NB4 (cell line): ENCODE data around the gene OR2F2.

Source experiments
- DNase-seq: peaks from one replicate; pipeline ENCODE4 v3.0.0; 2010; ENCODE audit warnings: low read depth
- H3K4me3 ChIP-seq: one replicate; pipeline ENCODE4 v1.5.1; 2011; ENCODE audit warnings: mild to moderate bottlenecking, low read depth, low read length, moderate library complexity
- CTCF ChIP-seq: IDR thresholded peaks from one replicate; pipeline ENCODE4 v1.5.1; 2012; ENCODE audit warnings: low read depth, low read length
- MYC ChIP-seq: IDR thresholded peaks from 2 replicates; pipeline ENCODE4 v1.6.1; 2011; ENCODE audit warnings: low read depth, low read length
- POLR2A ChIP-seq: IDR thresholded peaks from 2 replicates; pipeline ENCODE4 v1.6.1; 2011; ENCODE audit warnings: mild to moderate bottlenecking; ENCODE audit not compliant: insufficient read length; ENCODE audit errors: extremely low read depth
- TF ChIP-seq, protein P1 (sequence below): IDR thresholded peaks from 2 replicates; pipeline ENCODE4 v1.6.1; 2011; ENCODE audit warnings: low read depth, low read length

The OR2F2 gene

DNA sequence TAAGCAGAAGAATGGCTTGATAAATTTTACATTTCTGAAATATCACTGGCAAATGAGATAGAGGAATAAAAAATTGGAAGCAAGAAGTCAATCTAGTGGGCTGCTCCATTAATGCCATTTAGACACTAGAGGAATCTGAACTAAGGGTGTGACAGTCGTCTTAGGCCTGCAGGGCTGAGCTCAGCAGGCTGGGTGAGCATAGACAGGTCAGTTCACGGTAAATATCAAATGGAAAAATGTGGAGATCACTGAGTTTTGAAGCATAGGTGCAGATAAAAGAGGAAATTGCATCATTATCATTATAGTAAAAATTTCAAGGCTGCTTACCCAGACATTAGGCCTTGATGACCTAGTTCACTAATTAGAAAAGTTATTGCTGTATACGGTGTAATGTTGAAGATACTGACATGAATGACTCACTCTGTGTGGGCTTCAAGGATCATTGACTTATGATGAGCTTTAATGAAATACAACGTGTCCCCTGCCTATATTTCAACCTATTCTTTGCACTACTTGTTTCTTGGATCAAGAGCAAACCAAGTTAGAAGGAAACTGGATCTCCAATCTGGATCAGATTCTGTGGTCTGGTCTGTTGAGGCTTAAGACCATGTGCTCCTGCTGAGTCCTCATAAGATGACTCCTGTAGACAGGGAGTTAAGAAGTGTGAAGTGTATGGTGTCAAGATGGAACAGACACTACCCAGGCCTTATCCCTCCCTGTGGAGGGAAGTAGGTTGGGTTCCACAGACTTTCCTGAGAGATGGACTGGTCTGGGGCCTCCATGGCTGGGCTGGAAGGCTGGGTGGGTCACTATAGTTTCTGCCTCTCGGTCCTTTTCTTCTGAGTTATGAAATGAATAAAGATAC, 3.6 kb downstream of the OR2F2 start:
- no peak overlapping the region for H3K4me3 ChIP-seq
- DNase-seq: no peak
- TF ChIP-seq, protein P1, sequence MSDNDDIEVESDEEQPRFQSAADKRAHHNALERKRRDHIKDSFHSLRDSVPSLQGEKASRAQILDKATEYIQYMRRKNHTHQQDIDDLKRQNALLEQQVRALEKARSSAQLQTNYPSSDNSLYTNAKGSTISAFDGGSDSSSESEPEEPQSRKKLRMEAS: no peak
- no peak for TF ChIP-seq MYC
- no peak for TF ChIP-seq POLR2A
- no peak for TF ChIP-seq CTCF

DNA sequence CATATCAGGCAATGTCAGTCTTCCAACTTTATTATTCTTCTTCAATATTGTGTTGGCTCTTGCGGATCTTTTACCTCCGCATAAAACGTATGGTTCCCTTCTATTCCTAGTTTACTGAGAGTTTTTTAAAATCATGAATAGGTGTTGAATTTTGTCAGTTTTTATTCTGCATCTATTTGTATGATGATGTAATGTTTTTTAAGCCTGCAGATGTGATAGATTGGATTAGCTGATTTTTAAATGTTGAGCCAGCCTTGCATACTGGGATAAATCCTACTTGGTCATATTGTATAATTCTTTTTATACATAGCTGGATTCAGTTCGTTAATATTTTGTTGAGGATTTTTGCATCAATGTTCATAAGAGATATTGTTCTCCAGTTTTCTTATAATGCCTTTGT, 10.4 kb downstream of the OR2F2 start:
- DNase-seq: no peak
- H3K4me3 ChIP-seq: no peak overlapping the region
- TF ChIP-seq MYC: no peak
- TF ChIP-seq, protein P1: no peak
- TF ChIP-seq CTCF: no peak
- no peak for TF ChIP-seq POLR2A

DNA sequence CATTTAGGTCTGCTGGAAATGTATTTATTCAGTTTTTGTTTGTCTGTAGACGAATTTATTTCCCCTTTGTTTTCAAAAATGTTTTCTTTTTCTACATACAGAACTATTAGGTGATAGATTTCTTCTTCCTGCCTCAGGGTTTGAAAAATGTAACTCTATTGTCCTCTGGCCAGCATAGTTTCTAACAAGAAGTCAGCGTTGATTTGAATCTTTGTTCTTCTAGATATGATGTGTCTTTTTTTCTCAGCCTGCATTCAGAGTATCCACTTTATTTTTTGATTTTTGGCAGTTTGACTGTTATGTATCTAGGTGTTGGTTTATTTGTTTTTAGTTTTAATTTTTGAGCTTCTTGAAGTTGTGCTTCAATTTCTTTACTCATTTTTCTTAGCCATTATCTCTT, 12.1 kb downstream of the OR2F2 start:
- no peak for DNase-seq
- no peak for TF ChIP-seq POLR2A
- TF ChIP-seq CTCF: no peak
- TF ChIP-seq, protein P1: no peak
- TF ChIP-seq MYC: no peak
- H3K4me3 ChIP-seq: no peak overlapping the region

DNA sequence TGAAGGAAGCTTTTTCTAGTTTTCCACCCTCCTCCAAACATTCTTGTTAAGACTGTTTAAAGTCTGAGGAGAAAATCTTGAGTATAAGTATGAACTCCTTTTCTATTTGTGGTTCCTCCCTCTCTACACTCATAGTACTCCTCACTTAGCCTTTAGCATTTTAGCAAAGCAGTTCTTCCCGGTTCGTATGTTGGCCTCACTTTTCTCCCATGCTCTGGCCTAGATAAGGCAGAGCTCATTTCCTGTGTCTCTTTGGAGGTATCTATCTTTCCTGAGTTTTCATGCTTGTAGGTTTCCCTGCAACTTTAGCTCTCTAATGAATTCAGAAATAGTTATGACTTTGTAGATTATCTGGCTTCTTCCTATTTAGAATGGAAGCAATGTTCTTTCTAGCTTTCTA, 13.7 kb downstream of the OR2F2 start:
- no peak for TF ChIP-seq POLR2A
- no peak for TF ChIP-seq MYC
- no peak overlapping the region for H3K4me3 ChIP-seq

DNA sequence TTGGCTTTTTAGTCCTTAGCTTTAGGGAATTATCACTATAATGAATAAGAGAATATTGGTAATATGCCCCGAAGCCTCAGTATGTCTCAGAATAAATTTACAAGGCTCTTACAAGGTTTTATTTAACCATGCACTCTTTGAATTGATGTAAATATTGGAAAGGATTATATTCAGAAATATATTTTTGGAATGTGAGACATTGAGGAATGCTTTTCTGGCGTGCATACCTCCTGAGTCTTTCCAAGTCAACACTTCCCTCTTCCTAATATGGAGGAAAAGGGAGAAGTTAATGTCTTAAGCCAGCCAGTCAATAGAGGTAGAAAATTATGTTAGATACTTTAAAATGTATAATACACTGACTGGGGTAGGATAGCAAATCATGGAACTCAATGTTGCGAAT, 18.4 kb downstream of the OR2F2 start:
- TF ChIP-seq CTCF (no peak), MYC (no peak), POLR2A (no peak)
- TF ChIP-seq, protein P1: no peak
- H3K4me3 ChIP-seq: no peak overlapping the region
- DNase-seq: no peak

More for the DNA sequence above, 13.7 kb downstream of the OR2F2 start:
- no peak for DNase-seq

DNA sequence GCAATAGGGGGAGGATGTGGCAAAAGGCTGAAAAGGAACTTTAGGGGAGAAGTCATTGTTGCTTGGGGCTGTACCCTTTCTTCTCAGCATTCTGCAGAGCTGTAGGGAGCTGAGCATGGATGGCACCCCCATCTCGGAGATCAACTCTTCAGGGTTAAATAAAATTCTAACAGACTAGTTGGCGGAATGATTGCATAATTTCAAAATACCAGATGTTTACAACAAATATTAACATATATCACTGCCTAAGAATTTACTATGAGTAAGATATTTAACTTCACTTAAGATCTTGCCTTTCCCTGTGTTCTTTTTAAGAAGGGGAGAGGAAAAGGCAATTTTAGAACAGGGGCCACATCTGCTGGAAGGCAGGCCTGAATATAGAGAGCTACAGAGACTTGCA, 19.1 kb downstream of the OR2F2 start:
- no peak overlapping the region for H3K4me3 ChIP-seq
- no peak for DNase-seq
- TF ChIP-seq MYC (no peak), POLR2A (no peak), CTCF (no peak)
- TF ChIP-seq, protein P1: no peak
